HG02973 (cell line): ENCODE data around the gene PDF.
A peak's percentile ranks its signal among the peaks of the same experiment; 100 is the strongest.
"Not testable (repeated sequence)": the region's sequence is repeated elsewhere in the genome, so short reads cannot be mapped to it uniquely, and the experiment has no call there.

Experiments used
- ATAC-seq: cut with Tn5 transposase; IDR thresholded peaks from one replicate; pipeline ENCODE4 v1.9.1; 2021; ENCODE audit warnings: moderate library complexity; ENCODE audit not compliant: unreplicated experiment

Gene PDF

GRCh38 chr16:69330286-69331109, at the start of gene PDF:
PDF (minus strand) TSS chr16:69330588; CDS start chr16:69330570, 18 bp downstream.
- peak; percentile 83 for ATAC-seq

- ATAC-seq = no peak
Observed at GRCh38 chr16:69378760-69379159, 48.4 kb upstream of the PDF start.

GRCh38 chr16:69378036-69378435, 47.6 kb upstream of the PDF start:
- ATAC-seq = no peak

- no peak for ATAC-seq
Observed at GRCh38 chr16:69376393-69377059, 46.1 kb upstream of the PDF start.

- ATAC-seq = no peak
Observed at GRCh38 chr16:69373019-69373418, 42.6 kb upstream of the PDF start.

- ATAC-seq = no peak
Observed at GRCh38 chr16:69371564-69371963, 41.2 kb upstream of the PDF start.

- no peak for ATAC-seq
Observed at GRCh38 chr16:69368866-69369265, 38.5 kb upstream of the PDF start.

- ATAC-seq = no peak
Observed at GRCh38 chr16:69367980-69368379, 37.6 kb upstream of the PDF start.

- ATAC-seq = no peak
Observed at GRCh38 chr16:69366431-69366830, 36.0 kb upstream of the PDF start.

GRCh38 chr16:69365901-69366300, 35.5 kb upstream of the PDF start:
- no peak for ATAC-seq

- ATAC-seq = no peak
Observed at GRCh38 chr16:69364088-69364487, 33.7 kb upstream of the PDF start.

- ATAC-seq = no peak
Observed at GRCh38 chr16:69363281-69363717, 32.9 kb upstream of the PDF start.

- ATAC-seq = not testable (repeated sequence)
Observed at GRCh38 chr16:69360070-69360469, 29.7 kb upstream of the PDF start.

- no peak for ATAC-seq
Observed at GRCh38 chr16:69351309-69352027, 21.1 kb upstream of the PDF start, which contains the start of gene TMED6. TMED6 (minus strand) TSS chr16:69351786; CDS start chr16:69351753, 33 bp downstream.

- ATAC-seq = no peak
Observed at GRCh38 chr16:69350536-69351133, 20.2 kb upstream of the PDF start.

- ATAC-seq = no peak
Observed at GRCh38 chr16:69349536-69349935, 19.1 kb upstream of the PDF start.

- no peak for ATAC-seq
Observed at GRCh38 chr16:69348222-69348621, 17.8 kb upstream of the PDF start.

- no peak for ATAC-seq
Observed at GRCh38 chr16:69346683-69347082, 16.3 kb upstream of the PDF start.

GRCh38 chr16:69345923-69346322, 15.5 kb upstream of the PDF start:
- no peak for ATAC-seq

GRCh38 chr16:69344171-69344570, 13.8 kb upstream of the PDF start:
- no peak for ATAC-seq

GRCh38 chr16:69340095-69340644, 9.8 kb upstream of the PDF start:
- ATAC-seq = no peak
